Fibroblast of lung (primary cell): ENCODE data around the gene KRT6B. TPM values are rescaled to one million over a fixed set of nuclear protein-coding genes. Genes with fewer than 3 reads are reported as not detected.

ENCODE experiments used
- DNase-seq, 2 donors: peaks; one replicate each; pipeline versions ENCODE4 v3.0.0 to v3.0.0-alpha.2; 2010; ENCODE audit warnings: low read depth in 2 of 2
- H2AFZ ChIP-seq: 2 replicates; pipeline ENCODE4 v1.5.1; 2012; ENCODE audit warnings: low read length, control low read depth, inconsistent platforms
- H3K27ac ChIP-seq: 2 replicates; pipeline ENCODE4 v1.5.1; 2011; ENCODE audit warnings: low read length, control low read depth; ENCODE audit not compliant: insufficient read depth
- H3K27me3 ChIP-seq: 2 replicates; pipeline ENCODE4 v1.5.1; 2011; ENCODE audit warnings: mild to moderate bottlenecking, low read length; ENCODE audit not compliant: control insufficient read depth, insufficient read depth
- H3K36me3 ChIP-seq: 2 replicates; pipeline ENCODE4 v1.5.1; 2011; ENCODE audit warnings: low read length; ENCODE audit not compliant: control insufficient read depth, insufficient read depth
- H3K4me1 ChIP-seq: 2 replicates; pipeline ENCODE4 v1.5.1; 2011; ENCODE audit warnings: low read length; ENCODE audit not compliant: control insufficient read depth, insufficient read depth; ENCODE audit errors: extremely low read depth
- H3K4me2 ChIP-seq: 2 replicates; pipeline ENCODE4 v1.5.1; 2011; ENCODE audit warnings: low read length, control low read depth; ENCODE audit not compliant: insufficient read depth; ENCODE audit errors: extremely low read depth
- H3K4me3 ChIP-seq, 4 experiments: fragments of 200-600 bp in 1 of 4; sonication (generic) in 1 of 4; replicated peaks in 1 of 4; 2 replicates each; pipeline ENCODE4 v1.5.1; 2011 to 2016; ENCODE audit warnings: low read length in 4 of 4, low read depth in 3 of 4, mild to moderate bottlenecking in 3 of 4, control low read depth in 2 of 4, inconsistent platforms in 1 of 4, mixed read lengths in 1 of 4; ENCODE audit not compliant: insufficient read depth in 1 of 4; ENCODE audit errors: control extremely low read depth in 1 of 4
- H3K79me2 ChIP-seq: 2 replicates; pipeline ENCODE4 v1.5.1; 2012; ENCODE audit warnings: mild to moderate bottlenecking, low read length, inconsistent platforms; ENCODE audit not compliant: control insufficient read depth, insufficient read depth
- H3K9ac ChIP-seq: 2 replicates; pipeline ENCODE4 v1.5.1; 2011; ENCODE audit warnings: mild to moderate bottlenecking, low read length, control low read depth; ENCODE audit not compliant: insufficient read depth
- H3K9me3 ChIP-seq: 2 replicates; pipeline ENCODE4 v1.5.1; 2012; ENCODE audit warnings: low read depth, low read length; ENCODE audit not compliant: control insufficient read depth, insufficient read depth
- H4K20me1 ChIP-seq: 2 replicates; pipeline ENCODE4 v1.5.1; 2011; ENCODE audit warnings: low read length; ENCODE audit not compliant: control insufficient read depth, insufficient read depth; ENCODE audit errors: extremely low read depth
- CTCF ChIP-seq, 2 donors: IDR thresholded peaks in 1 of 2; conservative IDR thresholded peaks in 1 of 2; 1 replicate in 1 of 2; 2 replicates in 1 of 2; pipeline ENCODE4 v1.5.1; 2011 to 2012; ENCODE audit warnings: low read length in 2 of 2, control low read depth in 1 of 2, inconsistent platforms in 1 of 2, low read depth in 1 of 2, mild to moderate bottlenecking in 1 of 2
- EZH2 ChIP-seq: IDR thresholded peaks from 2 replicates; pipeline ENCODE4 v1.5.1; 2012; ENCODE audit warnings: low read length, control low read depth, mild to moderate bottlenecking; ENCODE audit errors: missing control alignments
- polyA plus RNA-seq, 2 donors: library from polyadenylated mRNA; depleted of rRNA in 1 of 2; stranded (reverse) in 1 of 2; unstranded in 1 of 2; fragments of >200 nt; gene quantifications; 2 replicates each; pipeline ENCODE4 v1.2.1, GENCODE V29; 2011 to 2012; ENCODE audit warnings: missing spikeins in 1 of 2
- total RNA-seq: library from RNA; depleted of rRNA; stranded (reverse); fragments of >200 nt; gene quantifications from 2 replicates; pipeline ENCODE4 v1.2.1, GENCODE V29; 2014

Gene KRT6B
- total and polyA plus RNA-seq, 2 donors (not counting 1 experiment from before 2014, with no cell fraction given) = 0.07 TPM; not detected in 1

GRCh38 chr12:52403561-52403960 lies 48.4 kb downstream of the KRT6B start:
- no peaks in the 10 kb centered on the region for H3K9me3 ChIP-seq
- H3K4me3 ChIP-seq = no peak overlapping the region
- no peak overlapping the region for H3K9ac ChIP-seq
- no peaks in the 10 kb centered on the region for H3K79me2 ChIP-seq
- H3K27ac ChIP-seq = no peak overlapping the region
- TF ChIP-seq EZH2 (no peak), CTCF (conservative IDR thresholded peaks at IDR 0.05 in 1 of 2, IDR thresholded peaks at IDR 0.05 in 1 of 2; ENCODE audit: low read depth in 1 of 2, low read length in 2 of 2) (no peak)
- H3K36me3 ChIP-seq = no peaks in the 10 kb centered on the region
- H3K4me2 ChIP-seq = no peak overlapping the region
- H2AFZ ChIP-seq = no peak overlapping the region
- peaks cover 7% of the 10 kb centered on the region for H3K27me3 ChIP-seq
- H4K20me1 ChIP-seq = no peaks in the 10 kb centered on the region
- H3K4me1 ChIP-seq = no peaks in the 10 kb centered on the region
- no peak for DNase-seq

- Histone ChIP-seq H3K4me1 (no peaks in the 10 kb centered on the region), H3K9ac (no peak overlapping the region), H3K4me3 (no peak overlapping the region), H3K9me3 (no peaks in the 10 kb centered on the region), H3K27ac (no peak overlapping the region), H3K4me2 (no peak overlapping the region), H3K27me3 (peaks cover 7% of the 10 kb centered on the region), H3K79me2 (no peaks in the 10 kb centered on the region), H3K36me3 (no peaks in the 10 kb centered on the region), H4K20me1 (no peaks in the 10 kb centered on the region), H2AFZ (no peak overlapping the region)
- TF ChIP-seq CTCF (conservative IDR thresholded peaks at IDR 0.05 in 1 of 2, IDR thresholded peaks at IDR 0.05 in 1 of 2; ENCODE audit: low read depth in 1 of 2, low read length in 2 of 2) (no peak), EZH2 (no peak)
- DNase-seq = no peak
These were observed 48.9 kb downstream of the KRT6B start for GRCh38 chr12:52402873-52403540.

DNA sequence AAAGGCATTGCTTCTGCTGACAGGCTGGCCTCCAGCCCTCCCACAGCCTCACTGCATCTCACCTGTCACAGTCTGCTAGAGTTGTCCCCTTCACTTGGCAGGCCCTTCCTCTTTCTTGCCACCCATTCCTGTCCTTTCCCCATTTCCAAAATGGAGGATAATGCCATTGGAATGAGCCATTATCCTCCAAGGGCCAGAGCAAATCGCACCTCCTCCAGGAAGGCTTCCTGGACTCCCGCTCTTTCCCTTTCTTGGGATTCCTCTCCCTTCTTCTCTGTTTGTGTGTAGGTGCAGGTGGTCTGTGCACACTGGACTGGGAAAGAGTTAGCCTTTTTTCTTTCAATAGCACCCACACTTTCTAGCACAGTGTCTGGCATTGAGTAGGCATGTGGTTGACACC lies 49.6 kb downstream of the KRT6B start:
- Histone ChIP-seq H3K4me1 (no peaks in the 10 kb centered on the region), H2AFZ (no peak overlapping the region), H3K36me3 (no peaks in the 10 kb centered on the region), H3K27ac (no peak overlapping the region), H3K4me2 (no peak overlapping the region), H3K9me3 (no peaks in the 10 kb centered on the region), H3K27me3 (peaks cover 7% of the 10 kb centered on the region), H3K9ac (no peak overlapping the region), H4K20me1 (no peaks in the 10 kb centered on the region), H3K79me2 (no peaks in the 10 kb centered on the region), H3K4me3 (no peak overlapping the region)
- DNase-seq = no peak
- TF ChIP-seq EZH2 = no peak
- TF ChIP-seq CTCF (conservative IDR thresholded peaks at IDR 0.05 in 1 of 2, IDR thresholded peaks at IDR 0.05 in 1 of 2; ENCODE audit: low read depth in 1 of 2, low read length in 2 of 2) = no peak
